ENCODE data around the gene SPRTN.

The SPRTN gene

DNA sequence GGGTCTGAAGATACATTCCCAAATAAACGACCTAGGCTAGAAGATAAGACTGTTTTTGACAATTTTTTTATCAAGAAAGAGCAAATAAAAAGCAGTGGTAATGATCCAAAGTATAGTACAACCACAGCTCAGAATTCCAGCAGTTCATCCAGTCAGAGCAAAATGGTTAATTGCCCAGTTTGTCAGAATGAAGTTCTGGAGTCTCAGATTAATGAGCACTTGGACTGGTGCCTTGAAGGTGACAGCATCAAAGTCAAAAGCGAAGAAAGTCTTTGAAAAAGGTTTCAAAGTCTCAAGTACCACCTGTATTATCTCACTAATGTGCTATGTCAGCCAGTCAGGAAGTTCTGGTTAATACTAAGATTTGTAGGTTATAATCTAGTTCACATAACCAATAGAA, 15.0 kb downstream of the SPRTN start:
- Histone ChIP-seq H3K27ac (no peak overlapping the region), H3K4me3 (ENCODE audit: low read depth, low read length) (no peak overlapping the region), H3K27me3 (replicated peaks) (no peaks in the 10 kb centered on the region), H3K36me3 (replicated peaks) (peaks cover 29% of the 10 kb centered on the region)
- DNase-seq: no peak
- in situ Hi-C loops (cut with HindIII; ENCODE audit: low pct_ligation_motif_present, low sequenced_read_pairs): no loop called here
- no peak for TF ChIP-seq CTCF (IDR thresholded peaks at IDR 0.05; ENCODE audit: low read depth, low read length, missing control alignments)

DNA sequence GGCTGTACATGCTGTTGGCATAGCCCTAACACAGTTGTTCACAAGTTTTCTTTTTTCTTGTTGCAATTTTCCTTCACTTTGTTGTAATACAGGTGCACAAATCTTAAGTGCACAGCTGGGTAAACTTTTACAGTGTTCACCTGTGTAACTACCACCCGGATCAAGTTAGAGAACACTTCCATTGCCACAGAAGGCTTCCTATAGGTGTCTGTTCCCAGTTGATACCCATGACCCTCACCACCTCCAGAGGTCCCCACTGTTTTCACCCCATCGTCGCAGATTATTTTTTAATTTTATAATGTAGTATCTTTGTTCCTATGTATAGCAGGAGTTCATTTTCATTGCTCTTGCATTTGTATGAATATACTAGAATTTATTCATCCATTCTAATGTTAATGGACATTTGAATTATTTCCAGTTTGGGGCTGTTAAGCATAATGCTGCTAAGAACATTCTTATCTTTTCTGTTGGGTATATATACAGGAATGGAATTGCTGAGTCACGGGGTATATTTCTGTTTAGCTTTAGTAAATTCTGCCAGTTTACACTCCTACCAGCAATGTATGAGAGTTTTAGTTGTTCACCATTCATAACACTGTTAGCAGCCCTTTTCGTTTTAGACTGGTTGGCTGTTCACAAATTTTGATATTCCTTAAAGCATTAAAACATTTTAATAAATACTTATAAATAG, 16.4 kb downstream of the SPRTN start:
- no peaks in the 10 kb centered on the region for H3K27me3 ChIP-seq (replicated peaks)
- no peak overlapping the region for H3K4me3 ChIP-seq (ENCODE audit: low read depth, low read length)
- DNase-seq: no peak
- peaks cover 27% of the 10 kb centered on the region for H3K36me3 ChIP-seq (replicated peaks)
- in situ Hi-C loops (cut with HindIII; ENCODE audit: low pct_ligation_motif_present, low sequenced_read_pairs): no loop called here
- no peak overlapping the region for H3K27ac ChIP-seq
- no peak for TF ChIP-seq CTCF (IDR thresholded peaks at IDR 0.05; ENCODE audit: low read depth, low read length, missing control alignments)

- H3K27ac ChIP-seq: no peak overlapping the region
Observed at GRCh38 chr1:231355171-231355570, 17.1 kb downstream of the SPRTN start.

DNA sequence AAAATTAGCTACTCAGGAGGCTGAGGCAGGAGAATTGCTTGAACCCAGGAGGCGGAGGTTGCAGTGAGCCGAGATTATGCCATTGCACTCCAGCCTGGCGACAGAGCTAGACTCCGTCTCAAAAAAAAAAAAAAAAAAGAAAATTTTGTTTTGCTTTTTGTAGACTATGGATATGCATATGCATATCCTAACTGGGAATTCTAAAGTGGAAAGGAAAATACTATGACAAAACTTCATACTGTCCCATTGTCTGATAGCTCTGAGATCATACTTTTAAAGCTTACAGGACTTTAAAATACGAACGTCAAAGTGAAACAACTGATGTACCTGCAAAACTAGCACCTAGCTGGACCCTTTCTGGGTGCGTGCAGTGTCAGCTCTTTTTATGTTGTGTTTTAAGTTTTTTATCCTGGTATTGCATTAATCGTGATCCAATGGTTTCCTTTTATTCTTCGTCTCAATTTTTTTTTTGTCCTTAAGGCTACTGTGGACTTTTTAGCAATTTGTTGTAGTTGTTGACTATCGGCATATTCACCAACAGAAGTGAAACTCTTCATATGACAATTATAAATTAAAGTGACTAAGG, 19.2 kb downstream of the SPRTN start:
- H3K27me3 ChIP-seq (replicated peaks): no peaks in the 10 kb centered on the region
- no peak overlapping the region for H3K27ac ChIP-seq
- H3K36me3 ChIP-seq (replicated peaks): peaks cover 10% of the 10 kb centered on the region
- no peak for DNase-seq
- in situ Hi-C loops (cut with HindIII; ENCODE audit: low pct_ligation_motif_present, low sequenced_read_pairs): no loop called here
- TF ChIP-seq CTCF (IDR thresholded peaks at IDR 0.05; ENCODE audit: low read depth, low read length, missing control alignments): no peak
- H3K4me3 ChIP-seq (ENCODE audit: low read depth, low read length): no peak overlapping the region

More at GRCh38 chr1:231355171-231355570, 17.1 kb downstream of the SPRTN start:
- peaks cover 22% of the 10 kb centered on the region for H3K36me3 ChIP-seq (replicated peaks)
- in situ Hi-C loops (cut with HindIII; ENCODE audit: low pct_ligation_motif_present, low sequenced_read_pairs): no loop called here
- no peak for TF ChIP-seq CTCF (IDR thresholded peaks at IDR 0.05; ENCODE audit: low read depth, low read length, missing control alignments)
- no peak for DNase-seq
- no peak overlapping the region for H3K4me3 ChIP-seq (ENCODE audit: low read depth, low read length)
- no peaks in the 10 kb centered on the region for H3K27me3 ChIP-seq (replicated peaks)

DNA sequence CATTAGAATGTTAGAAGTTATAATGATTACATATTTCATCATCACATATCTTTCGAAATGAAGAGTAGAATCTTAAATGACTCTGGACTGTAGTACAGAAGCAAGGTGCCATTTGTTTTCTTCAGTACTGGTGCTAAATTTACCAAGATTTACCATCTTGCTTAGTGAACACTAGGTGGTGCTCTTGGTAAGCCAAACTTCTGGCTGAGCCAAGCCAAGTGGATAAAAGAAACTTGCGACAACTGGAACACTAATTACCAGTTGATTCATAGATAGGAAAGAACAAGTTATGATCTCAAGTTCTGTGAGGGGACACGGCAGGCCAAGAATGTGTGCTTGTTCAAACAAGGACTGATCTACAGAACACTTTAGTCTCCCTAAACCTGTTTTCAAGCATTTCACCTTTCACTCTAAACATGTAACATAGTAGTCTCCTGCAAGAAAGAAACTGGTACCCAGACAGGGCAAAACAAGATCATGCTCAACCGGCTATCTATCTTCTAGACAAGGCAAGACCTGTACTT, 19.8 kb downstream of the SPRTN start:
- peak; percentile 74 for TF ChIP-seq CTCF (IDR thresholded peaks at IDR 0.05; ENCODE audit: low read depth, low read length, missing control alignments)
- in situ Hi-C loops (cut with HindIII; ENCODE audit: low pct_ligation_motif_present, low sequenced_read_pairs): no loop called here
- DNase-seq: peak; percentile 34
- H3K27ac ChIP-seq: no peak overlapping the region
- peaks cover 4% of the 10 kb centered on the region for H3K36me3 ChIP-seq (replicated peaks)
- H3K4me3 ChIP-seq (ENCODE audit: low read depth, low read length): no peak overlapping the region
- H3K27me3 ChIP-seq (replicated peaks): no peaks in the 10 kb centered on the region
